SK-N-SH treated with all-trans-retinoic acid at 6 μM for 48 hours (cell line): ENCODE results near the gene MRC1.

Experiments
- ATAC-seq: fragments of 200-7000 bp; cut with Tn5 transposase; 3 replicates; pipeline ENCODE4 v1.9.1; 2020; ENCODE audit warnings: mild to moderate bottlenecking, moderate library complexity
- ARNTL ChIP-seq: fragments of 450-650 bp; formaldehyde crosslinking; IDR thresholded peaks from 2 replicates; pipeline ENCODE4 v1.5.0; 2020; ENCODE audit warnings: low read depth, mild to moderate bottlenecking, moderate library complexity, borderline replicate concordance
- BACH2 ChIP-seq: fragments of 250-450 bp; sonication (Bioruptor Pico); IDR thresholded peaks from 2 replicates; pipeline ENCODE4 v1.9.0; 2021; ENCODE audit warnings: mild to moderate bottlenecking, borderline replicate concordance
- CREB5 ChIP-seq: fragments of 250-450 bp; sonication (Bioruptor Pico); IDR thresholded peaks from 2 replicates; pipeline ENCODE4 v1.5.1; 2020; ENCODE audit warnings: low read depth, mild to moderate bottlenecking, moderate library complexity
- CSDC2 ChIP-seq: fragments of 250-450 bp; sonication (Bioruptor Pico); IDR thresholded peaks from 2 replicates; pipeline ENCODE4 v1.5.0; 2020; ENCODE audit warnings: mild to moderate bottlenecking, moderate library complexity
- ESRRG ChIP-seq: fragments of 250-450 bp; sonication (Bioruptor Pico); IDR thresholded peaks from 2 replicates; pipeline ENCODE4 v1.6.1; 2021; ENCODE audit warnings: mild to moderate bottlenecking
- GLIS3 ChIP-seq: fragments of 250-450 bp; sonication (Bioruptor Pico); IDR thresholded peaks from 2 replicates; pipeline ENCODE4 v1.5.0; 2020; ENCODE audit warnings: mild to moderate bottlenecking, moderate library complexity
- ISL1 ChIP-seq: fragments of 250-450 bp; sonication (Bioruptor Pico); IDR thresholded peaks from 2 replicates; pipeline ENCODE4 v2.1.2; 2022; ENCODE audit warnings: mild to moderate bottlenecking, moderate library complexity
- OSR1 ChIP-seq: fragments of 250-450 bp; sonication (Bioruptor Pico); IDR thresholded peaks from 2 replicates; pipeline ENCODE4 v1.8.0; 2022; ENCODE audit warnings: moderate library complexity, mild to moderate bottlenecking, inconsistent platforms
- PATZ1 ChIP-seq: fragments of 250-450 bp; sonication (Bioruptor Pico); IDR thresholded peaks from 2 replicates; pipeline ENCODE4 v1.8.0; 2020; ENCODE audit warnings: mild to moderate bottlenecking, moderate library complexity, borderline replicate concordance
- POU6F1 ChIP-seq: fragments of 250-450 bp; sonication (Bioruptor Pico); IDR thresholded peaks from 2 replicates; pipeline ENCODE4 v1.8.0; 2021; ENCODE audit warnings: low read depth, mild to moderate bottlenecking, moderate library complexity, borderline replicate concordance
- RARB ChIP-seq: fragments of 250-450 bp; sonication (Bioruptor Pico); IDR thresholded peaks from 2 replicates; pipeline ENCODE4 v1.8.0; 2021; ENCODE audit warnings: mild to moderate bottlenecking, moderate library complexity
- SNAI2 ChIP-seq: fragments of 250-450 bp; sonication (Bioruptor Pico); IDR thresholded peaks from 2 replicates; pipeline ENCODE4 v1.5.0; 2020; ENCODE audit warnings: mild to moderate bottlenecking, moderate library complexity
- TCF4 ChIP-seq: fragments of 250-450 bp; sonication (Bioruptor Pico); IDR thresholded peaks from 2 replicates; pipeline ENCODE4 v1.8.0; 2021; ENCODE audit warnings: mild to moderate bottlenecking, moderate library complexity, borderline replicate concordance
- TSHZ2 ChIP-seq: fragments of 250-450 bp; sonication (Bioruptor Pico); IDR thresholded peaks from 2 replicates; pipeline ENCODE4 v1.5.0; 2020; ENCODE audit warnings: mild to moderate bottlenecking, moderate library complexity
- ZC3H10 ChIP-seq: fragments of 250-450 bp; sonication (Bioruptor Pico); IDR thresholded peaks from 2 replicates; pipeline ENCODE4 v1.5.1; 2021; ENCODE audit warnings: mild to moderate bottlenecking, moderate library complexity
- ZFP3 ChIP-seq: fragments of 250-450 bp; sonication (Bioruptor Pico); IDR thresholded peaks from 2 replicates; pipeline ENCODE4 v1.5.0; 2020; ENCODE audit warnings: mild to moderate bottlenecking, moderate library complexity
- ZFP30 ChIP-seq: fragments of 450-650 bp; formaldehyde crosslinking; IDR thresholded peaks from 2 replicates; pipeline ENCODE4 v1.5.0; 2022; ENCODE audit warnings: mild to moderate bottlenecking, moderate library complexity
- ZNF565 ChIP-seq: fragments of 450-650 bp; formaldehyde crosslinking; conservative IDR thresholded peaks from 2 replicates; pipeline ENCODE4 v1.5.0; 2020; ENCODE audit warnings: low read depth, mild to moderate bottlenecking, moderate library complexity
- ZNF70 ChIP-seq: fragments of 450-650 bp; formaldehyde crosslinking; IDR thresholded peaks from 2 replicates; pipeline ENCODE4 v1.5.0; 2020; ENCODE audit warnings: mild to moderate bottlenecking, moderate library complexity
- ZNF8 ChIP-seq: fragments of 450-650 bp; formaldehyde crosslinking; IDR thresholded peaks from 2 replicates; pipeline ENCODE4 v1.5.0; 2020; ENCODE audit warnings: mild to moderate bottlenecking, moderate library complexity
- TF ChIP-seq, protein P1 (sequence below): fragments of 250-450 bp; sonication (Bioruptor Pico); IDR thresholded peaks from 2 replicates; pipeline ENCODE4 v1.5.1; 2021; ENCODE audit warnings: mild to moderate bottlenecking, moderate library complexity

Gene MRC1

GRCh38 chr10:17842641-17843040 lies 33.5 kb downstream of the MRC1 start:
- ATAC-seq, result no peak
- TF ChIP-seq, protein P1, sequence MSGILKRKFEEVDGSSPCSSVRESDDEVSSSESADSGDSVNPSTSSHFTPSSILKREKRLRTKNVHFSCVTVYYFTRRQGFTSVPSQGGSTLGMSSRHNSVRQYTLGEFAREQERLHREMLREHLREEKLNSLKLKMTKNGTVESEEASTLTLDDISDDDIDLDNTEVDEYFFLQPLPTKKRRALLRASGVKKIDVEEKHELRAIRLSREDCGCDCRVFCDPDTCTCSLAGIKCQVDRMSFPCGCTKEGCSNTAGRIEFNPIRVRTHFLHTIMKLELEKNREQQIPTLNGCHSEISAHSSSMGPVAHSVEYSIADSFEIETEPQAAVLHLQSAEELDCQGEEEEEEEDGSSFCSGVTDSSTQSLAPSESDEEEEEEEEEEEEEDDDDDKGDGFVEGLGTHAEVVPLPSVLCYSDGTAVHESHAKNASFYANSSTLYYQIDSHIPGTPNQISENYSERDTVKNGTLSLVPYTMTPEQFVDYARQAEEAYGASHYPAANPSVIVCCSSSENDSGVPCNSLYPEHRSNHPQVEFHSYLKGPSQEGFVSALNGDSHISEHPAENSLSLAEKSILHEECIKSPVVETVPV (CRISPR knock-in tag), result no peak
- TF ChIP-seq POU6F1 (CRISPR knock-in tag) (no peak), ZC3H10 (no peak), ARNTL (CRISPR knock-in tag) (no peak)

DNA sequence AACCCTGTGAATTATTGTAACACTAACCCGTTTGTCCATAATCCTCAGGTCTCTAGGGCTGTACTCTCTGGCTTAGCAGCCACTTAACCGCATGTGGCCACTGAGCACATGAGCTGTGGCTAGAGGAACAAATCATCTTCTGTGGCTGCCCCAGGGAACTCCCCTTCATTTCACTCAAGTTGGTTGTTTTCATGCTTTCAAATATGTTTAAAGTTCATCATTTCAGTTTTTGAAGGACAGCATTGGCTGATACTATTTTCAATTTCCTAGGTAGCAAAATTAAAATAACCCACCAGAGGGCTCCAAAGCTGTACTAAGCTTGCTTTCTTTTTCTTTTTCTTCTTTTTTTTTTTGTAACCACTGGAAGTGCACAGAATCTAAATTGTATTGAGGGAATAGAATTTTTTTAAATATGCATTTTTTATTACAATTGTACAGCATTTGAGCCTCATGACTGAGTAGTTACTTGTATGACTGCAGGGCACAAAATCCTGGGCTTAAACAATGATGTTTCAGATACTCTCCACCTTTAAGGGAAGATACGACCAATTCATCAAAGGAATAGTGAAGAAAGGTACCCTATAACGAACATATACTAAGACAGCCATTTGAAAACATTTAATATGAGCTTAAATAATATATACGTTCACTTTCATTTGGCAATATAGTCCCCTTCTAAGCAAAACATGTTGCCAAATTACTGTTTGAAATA lies 38.6 kb downstream of the MRC1 start:
- peak; percentile 72 for ATAC-seq
- no peak for TF ChIP-seq PATZ1
- no peak for TF ChIP-seq OSR1 (CRISPR knock-in tag)
- no peak for TF ChIP-seq BACH2 (CRISPR knock-in tag)
- no peak for TF ChIP-seq ZNF70
- TF ChIP-seq ZFP3 (CRISPR knock-in tag), result no peak
- no peak for TF ChIP-seq ZC3H10
- no peak for TF ChIP-seq ESRRG (CRISPR knock-in tag)
- TF ChIP-seq, all 23 proteins: peak for 0

DNA sequence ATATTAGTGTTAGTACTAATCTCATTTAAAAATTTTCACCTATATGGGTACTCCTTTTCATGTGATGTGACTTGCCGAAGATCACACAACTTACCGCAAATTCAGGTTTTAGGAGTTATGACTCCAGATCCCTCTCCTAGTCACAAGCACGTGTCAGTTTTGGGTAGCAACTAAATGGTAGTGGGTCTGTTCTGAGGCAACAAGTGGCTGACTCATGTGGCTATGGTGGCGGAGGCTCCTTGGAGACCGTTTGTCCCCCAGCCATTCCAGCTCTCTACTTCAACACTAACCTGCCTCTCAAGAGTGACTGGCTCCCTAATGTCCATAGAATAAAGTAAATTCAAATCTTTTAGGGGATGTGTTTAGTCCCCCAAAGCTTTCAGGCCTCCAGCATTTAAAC lies 39.5 kb downstream of the MRC1 start:
- no peak for TF ChIP-seq ZC3H10
- TF ChIP-seq ESRRG (CRISPR knock-in tag), result no peak
- no peak for TF ChIP-seq OSR1 (CRISPR knock-in tag)
- TF ChIP-seq TCF4 (CRISPR knock-in tag), result no peak
- TF ChIP-seq ZNF8, result no peak
- no peak for TF ChIP-seq BACH2 (CRISPR knock-in tag)
- TF ChIP-seq ARNTL (CRISPR knock-in tag), result no peak
- no peak for TF ChIP-seq RARB (CRISPR knock-in tag)
- no peak for ATAC-seq

- ATAC-seq, result no peak
- no peak for TF ChIP-seq ISL1 (CRISPR knock-in tag)
- TF ChIP-seq POU6F1 (CRISPR knock-in tag), result no peak
- no peak for TF ChIP-seq ESRRG (CRISPR knock-in tag)
- TF ChIP-seq OSR1 (CRISPR knock-in tag), result no peak
- TF ChIP-seq ZNF565 (CRISPR knock-in tag), result no peak
- TF ChIP-seq CSDC2, result no peak
- TF ChIP-seq PATZ1, result no peak
- no peak for TF ChIP-seq CREB5 (CRISPR knock-in tag)
- TF ChIP-seq BACH2 (CRISPR knock-in tag), result no peak
- no peak for TF ChIP-seq ZFP30 (CRISPR knock-in tag)
- no peak for TF ChIP-seq ARNTL (CRISPR knock-in tag)
- no peak for TF ChIP-seq ZFP3 (CRISPR knock-in tag)
- no peak for TF ChIP-seq ZNF8
- no peak for TF ChIP-seq SNAI2 (CRISPR knock-in tag)
- no peak for TF ChIP-seq ZC3H10
- TF ChIP-seq TSHZ2 (CRISPR knock-in tag), result no peak
- TF ChIP-seq GLIS3 (CRISPR knock-in tag), result no peak
These were observed 41.4 kb downstream of the MRC1 start for GRCh38 chr10:17850501-17850900.
